Measurements from ENCODE around the gene SCAND1. TPM values are rescaled to one million over a fixed set of nuclear protein-coding genes. Genes with fewer than 3 reads are reported as not detected.
"Not testable (repeated sequence)": the region's sequence is repeated elsewhere in the genome, so short reads cannot be mapped to it uniquely, and the experiment has no call there.

SCAND1 gene
- total RNA-seq, 4 donors from 2014 or later: 88.4 to 182 (median 125) TPM

- H3K36me3 ChIP-seq: no peaks in the 10 kb centered on the region
- intact Hi-C loops (cut with DNase I): no loop called here
Measured at GRCh38 chr20:35956616-35957015, 2.3 kb upstream of the SCAND1 start.

DNA sequence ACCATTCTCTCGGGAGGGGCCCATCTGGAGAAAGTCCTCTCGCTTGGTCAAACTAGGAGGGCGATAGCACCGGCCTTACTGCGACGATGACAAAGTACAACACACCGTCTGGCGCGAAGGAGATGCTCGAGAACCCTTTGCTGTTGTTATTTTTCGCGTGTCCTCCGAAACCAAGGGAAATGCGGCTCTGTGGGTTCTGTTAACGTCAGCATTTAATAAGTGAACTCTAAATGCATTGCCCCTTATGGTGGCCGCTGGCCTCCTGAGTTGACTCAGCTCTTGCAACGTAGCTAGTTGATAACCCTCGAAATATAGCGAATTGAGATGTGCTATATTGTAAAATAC lies 577 bp upstream of the SCAND1 start:
- H3K36me3 ChIP-seq: no peaks in the 10 kb centered on the region
- peak overlapping the region; percentile 92 to 96 (median 95) for H3K27ac ChIP-seq
- 3 to 4% methylated on average over 16 to 19 of the region's 19 CpGs for WGBS, 2 donors
- H3K4me3 ChIP-seq (replicated peaks in 1 of 3): peak overlapping the region in 2 of 3 donors; percentile 61 to 91
- TF ChIP-seq POLR2A (IDR thresholded peaks at IDR 0.05) (no peak), CTCF (IDR thresholded peaks at IDR 0.05) (no peak)
- intact Hi-C loops (cut with DNase I): loop anchor here (5.0 kb wide), 1 partner anchor 213 kb away; the partner anchor contains the start of gene RBM39
- DNase-seq: no peak
- H3K27me3 ChIP-seq: no peaks in the 10 kb centered on the region
- H3K4me1 ChIP-seq: peaks cover 15 to 18% of the 10 kb centered on the region in 2 donors
- no peaks in the 10 kb centered on the region for H3K9me3 ChIP-seq

More at GRCh38 chr20:35956616-35957015, 2.3 kb upstream of the SCAND1 start:
- H3K9me3 ChIP-seq: no peaks in the 10 kb centered on the region
- no peak for DNase-seq
- H3K4me1 ChIP-seq: peaks cover 15 to 18% of the 10 kb centered on the region in 2 donors
- TF ChIP-seq POLR2A (IDR thresholded peaks at IDR 0.05) (no peak), CTCF (IDR thresholded peaks at IDR 0.05) (no peak)
- H3K27me3 ChIP-seq: no peaks in the 10 kb centered on the region
- no peak overlapping the region for H3K27ac ChIP-seq
- no peak overlapping the region for H3K4me3 ChIP-seq (replicated peaks in 1 of 3)

DNA sequence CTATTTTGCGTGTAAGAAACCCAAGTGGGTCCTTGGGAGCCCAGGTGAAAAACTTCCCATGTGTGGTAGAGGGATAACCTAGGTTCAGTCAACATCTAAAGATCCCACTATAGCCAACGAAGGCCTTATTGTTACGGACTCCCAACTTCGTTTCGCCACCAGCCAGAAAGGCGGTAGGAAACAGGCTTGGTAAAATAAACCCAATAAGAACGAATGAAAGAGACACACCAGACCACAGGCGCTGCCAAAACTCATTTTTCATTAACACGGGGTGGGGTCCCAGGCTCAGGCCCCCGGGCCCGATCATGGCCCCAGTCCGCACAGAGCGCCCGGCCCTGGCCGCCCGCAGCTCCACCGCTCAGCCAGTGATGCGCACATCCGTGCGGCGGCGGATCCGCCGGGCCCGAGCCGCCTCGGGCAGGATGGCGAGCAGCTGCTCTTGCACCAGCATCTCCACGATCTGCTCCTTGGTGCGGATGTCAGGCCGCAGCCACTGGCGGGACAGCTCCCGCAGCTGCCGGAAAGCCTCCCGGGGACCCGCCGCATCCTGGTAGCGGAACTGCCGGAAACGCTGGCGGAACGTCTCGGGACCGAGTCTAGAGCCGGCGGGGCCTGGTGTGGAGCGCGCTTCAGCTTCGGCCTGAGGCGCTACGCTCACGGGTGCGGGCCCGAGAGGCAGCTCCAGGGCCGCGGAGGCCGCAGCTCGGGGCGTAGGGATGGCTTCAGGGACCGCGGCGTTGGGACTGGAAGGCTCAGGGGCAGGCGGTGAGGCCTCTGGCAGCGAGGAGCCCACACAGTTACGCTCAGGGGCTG lies 709 bp downstream of the SCAND1 start:
- no peaks in the 10 kb centered on the region for H3K9me3 ChIP-seq
- intact Hi-C loops (cut with DNase I): loop anchor here (5.0 kb wide), 1 partner anchor 211 kb away; the partner anchor contains the start of gene RBM39
- H3K4me3 ChIP-seq (replicated peaks in 1 of 3): peak overlapping the region; percentile 62 to 91 (median 74)
- no peaks in the 10 kb centered on the region for H3K36me3 ChIP-seq
- TF ChIP-seq CTCF (IDR thresholded peaks at IDR 0.05) (no peak), POLR2A (IDR thresholded peaks at IDR 0.05) (no peak)
- peaks cover 15 to 18% of the 10 kb centered on the region in 2 donors for H3K4me1 ChIP-seq
- peak; percentile 46 to 51 for DNase-seq
- no peaks in the 10 kb centered on the region for H3K27me3 ChIP-seq
- WGBS, 2 donors: 1 to 2% methylated on average over 22 to 29 of the region's 65 CpGs
- H3K27ac ChIP-seq: peak overlapping the region; percentile 92 to 96 (median 95)

DNA sequence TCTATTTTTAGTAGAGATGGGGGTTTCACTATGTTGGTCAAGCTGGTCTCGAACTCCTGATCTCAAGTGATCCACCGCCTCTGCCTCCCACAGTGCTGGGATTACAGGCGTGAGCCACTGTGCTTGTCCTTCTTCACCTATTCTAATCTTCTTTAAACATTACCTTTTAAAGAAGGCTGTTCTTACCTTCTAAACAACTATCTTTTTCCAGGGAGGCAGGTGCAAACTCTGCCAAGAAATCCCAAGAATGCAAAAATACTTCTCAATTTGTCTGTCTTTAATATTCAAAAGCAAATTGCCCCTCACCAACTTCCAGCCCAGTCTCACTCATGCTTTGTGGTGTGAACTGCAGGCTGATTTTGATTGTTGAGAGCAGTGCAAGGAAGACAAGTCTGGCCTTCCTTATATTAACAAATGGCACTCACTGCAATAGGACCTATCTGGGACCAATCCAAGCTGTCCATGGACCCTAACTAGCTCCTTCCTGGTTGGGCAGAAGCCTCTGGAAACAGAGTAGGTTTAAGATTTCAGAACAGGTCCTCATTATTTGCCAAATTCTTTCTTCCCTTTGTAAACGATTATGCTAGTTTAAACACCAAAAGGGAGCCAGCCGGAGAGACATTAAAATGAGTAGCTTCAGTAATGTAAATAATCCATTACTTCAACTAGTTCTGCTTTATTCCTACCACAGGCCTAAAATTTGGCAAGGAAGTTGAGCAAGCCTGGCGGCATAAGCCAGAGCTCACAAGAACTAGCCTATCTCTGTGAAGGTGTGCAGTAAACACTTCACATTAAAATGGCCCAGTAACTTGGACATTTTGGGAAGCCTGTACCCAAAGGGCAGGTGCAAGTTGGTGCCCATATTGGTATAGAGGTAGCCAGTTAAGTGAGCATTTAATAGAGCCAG lies 1.6 kb downstream of the SCAND1 start:
- H3K36me3 ChIP-seq: peaks cover 0 to 2% of the 10 kb centered on the region in 2 donors
- peaks cover 15 to 18% of the 10 kb centered on the region in 2 donors for H3K4me1 ChIP-seq
- H3K27me3 ChIP-seq: no peaks in the 10 kb centered on the region
- no peak for TF ChIP-seq POLR2A (IDR thresholded peaks at IDR 0.05)
- peak in 1 of 2 donors; percentile 3 for DNase-seq
- no peaks in the 10 kb centered on the region for H3K9me3 ChIP-seq
- 60 to 65% methylated on average over 6 of the region's 6 CpGs for WGBS, 2 donors
- H3K4me3 ChIP-seq (replicated peaks in 1 of 3): peak overlapping the region; percentile 62 to 91 (median 74)
- intact Hi-C loops (cut with DNase I): loop anchor here (5.0 kb wide), 1 partner anchor 210 kb away; the partner anchor contains the start of gene RBM39
- H3K27ac ChIP-seq: peak overlapping the region; percentile 92 to 96 (median 95)

- WGBS, 2 donors: 97 to 98% methylated on average over 14 of the region's 14 CpGs
- intact Hi-C loops (cut with DNase I): loop anchor here (5.0 kb wide), 1 partner anchor 210 kb away; the partner anchor contains the start of gene RBM39
Measured at GRCh38 chr20:35952080-35952479, 2.2 kb downstream of the SCAND1 start.

More at GRCh38 chr20:35952080-35952479, 2.2 kb downstream of the SCAND1 start:
- not testable (repeated sequence) for DNase-seq; H3K4me3 ChIP-seq (replicated peaks in 1 of 3); H3K36me3 ChIP-seq; H3K9me3 ChIP-seq; H3K27me3 ChIP-seq
- Histone ChIP-seq H3K4me1 (peaks cover 15 to 18% of the 10 kb centered on the region in 2 donors), H3K27ac (peak overlapping the region in 1 of 3 donors; percentile 95)

All from thyroid gland (tissue), 4 donors.